Neuron (in vitro differentiated cells): Measurements from ENCODE around the gene ARHGEF6.

Experiments used
- H2AFZ ChIP-seq: one replicate; pipeline ENCODE4 v1.6.1; 2013; ENCODE audit warnings: low read depth, mild to moderate bottlenecking, inconsistent platforms, low read length, moderate library complexity
- H3K27me3 ChIP-seq: one replicate; pipeline ENCODE4 v1.6.1; 2013; ENCODE audit warnings: low read length; ENCODE audit not compliant: insufficient read depth
- H3K36me3 ChIP-seq: one replicate; pipeline ENCODE4 v1.6.1; 2013; ENCODE audit warnings: low read length; ENCODE audit not compliant: insufficient read depth
- H3K4me1 ChIP-seq: one replicate; pipeline ENCODE4 v1.6.1; 2013; ENCODE audit warnings: low read length; ENCODE audit not compliant: insufficient read depth
- H3K4me3 ChIP-seq: 2 replicates; pipeline ENCODE4 v1.5.1; 2013; ENCODE audit warnings: mild to moderate bottlenecking, low read length, moderate library complexity
- H3K9me3 ChIP-seq: one replicate; pipeline ENCODE4 v1.6.1; 2013; ENCODE audit warnings: low read length

Gene ARHGEF6

DNA sequence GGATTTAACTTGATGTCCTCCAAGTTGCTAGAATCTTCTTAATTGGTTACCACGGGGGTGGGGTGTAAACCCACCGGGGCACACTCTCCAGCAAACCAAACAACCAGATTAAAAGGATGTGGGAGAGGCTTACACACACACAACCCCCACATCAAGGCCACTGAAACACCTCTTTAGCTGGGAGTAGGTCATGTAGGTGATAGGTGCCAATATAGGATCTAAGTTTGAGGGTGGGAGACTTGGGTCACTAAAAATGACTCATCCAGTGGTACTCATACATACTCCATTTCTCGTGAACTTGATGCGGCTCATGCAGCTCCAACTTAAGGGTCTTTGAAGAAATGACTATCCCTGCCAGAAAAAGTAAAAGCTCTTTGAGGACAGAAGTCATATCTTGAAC is 153.3 kb downstream of the ARHGEF6 start:
- H3K36me3 ChIP-seq, result no peaks in the 10 kb centered on the region
- H3K27me3 ChIP-seq, result peaks cover 32% of the 10 kb centered on the region
- H3K4me1 ChIP-seq, result no peaks in the 10 kb centered on the region
- H3K9me3 ChIP-seq, result no peaks in the 10 kb centered on the region
- H2AFZ ChIP-seq, result no peak overlapping the region
- no peak overlapping the region for H3K4me3 ChIP-seq

DNA sequence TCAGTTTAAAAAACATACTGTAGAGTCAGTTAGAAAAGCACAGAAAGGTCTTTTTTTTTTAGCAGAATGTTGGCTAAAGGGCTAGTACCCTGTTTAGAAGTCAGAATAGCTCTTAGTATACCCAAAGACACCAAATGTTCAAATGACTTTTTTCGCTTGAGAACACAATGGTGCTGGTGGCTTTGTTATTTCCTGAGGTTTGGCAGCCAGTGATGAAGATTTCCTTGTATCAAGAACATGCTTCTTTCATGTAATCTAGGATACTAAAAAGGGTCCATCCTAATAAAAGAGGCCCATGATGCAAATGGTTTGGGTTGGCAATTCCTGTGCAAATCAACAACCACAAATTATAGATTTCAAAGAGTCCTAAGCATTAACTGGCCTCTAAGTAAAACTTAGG is 153.8 kb downstream of the ARHGEF6 start:
- Histone ChIP-seq H3K9me3 (no peaks in the 10 kb centered on the region), H3K27me3 (peaks cover 29% of the 10 kb centered on the region), H3K4me1 (no peaks in the 10 kb centered on the region), H3K4me3 (no peak overlapping the region), H2AFZ (no peak overlapping the region), H3K36me3 (no peaks in the 10 kb centered on the region)

DNA sequence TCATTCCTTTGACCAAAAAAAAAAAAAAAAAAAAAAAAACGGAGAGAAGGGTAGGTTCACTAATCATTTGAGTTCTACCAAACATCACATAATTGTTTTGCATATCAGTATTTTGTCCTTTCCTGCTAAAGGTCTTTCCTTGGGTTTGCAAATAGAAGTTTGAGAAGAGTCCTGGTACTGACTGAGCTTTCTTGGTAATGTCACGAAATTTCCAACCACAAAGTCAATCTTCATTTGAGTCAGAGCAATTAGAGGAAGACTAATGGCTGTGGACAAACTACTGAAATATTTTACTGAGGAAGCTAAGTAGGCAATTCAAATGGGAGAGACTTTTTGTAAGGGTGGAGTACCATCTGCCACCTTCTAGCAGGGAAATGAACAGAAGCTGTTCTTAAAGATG is 154.5 kb downstream of the ARHGEF6 start:
- no peak overlapping the region for H3K4me3 ChIP-seq

DNA sequence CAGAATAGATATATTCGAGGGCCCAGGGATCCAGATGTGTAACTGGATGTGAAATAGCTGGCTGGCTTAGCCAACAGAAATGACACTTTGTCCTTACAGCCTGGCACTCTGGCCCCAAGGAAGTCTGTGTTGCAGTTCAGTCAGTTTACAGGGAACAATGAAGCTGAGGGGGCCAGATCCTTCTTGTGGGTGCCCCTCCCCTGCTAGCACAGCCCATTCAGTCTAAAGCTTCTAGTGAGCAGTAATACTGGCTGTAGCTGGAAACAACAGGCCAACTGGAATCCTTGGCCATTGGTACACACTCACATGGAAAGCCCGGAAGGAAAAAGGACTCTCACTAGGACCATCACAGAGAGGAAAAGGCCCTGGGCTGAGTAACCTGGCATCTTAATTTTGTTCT is 155.5 kb downstream of the ARHGEF6 start:
- no peak overlapping the region for H3K4me3 ChIP-seq
- no peak overlapping the region for H2AFZ ChIP-seq
- no peaks in the 10 kb centered on the region for H3K9me3 ChIP-seq
- no peaks in the 10 kb centered on the region for H3K4me1 ChIP-seq
- H3K36me3 ChIP-seq, result no peaks in the 10 kb centered on the region
- H3K27me3 ChIP-seq, result peaks cover 25% of the 10 kb centered on the region

More for the DNA sequence above, 154.5 kb downstream of the ARHGEF6 start:
- no peaks in the 10 kb centered on the region for H3K4me1 ChIP-seq
- H3K9me3 ChIP-seq, result no peaks in the 10 kb centered on the region
- peaks cover 31% of the 10 kb centered on the region for H3K27me3 ChIP-seq
- H2AFZ ChIP-seq, result no peak overlapping the region
- H3K36me3 ChIP-seq, result no peaks in the 10 kb centered on the region

DNA sequence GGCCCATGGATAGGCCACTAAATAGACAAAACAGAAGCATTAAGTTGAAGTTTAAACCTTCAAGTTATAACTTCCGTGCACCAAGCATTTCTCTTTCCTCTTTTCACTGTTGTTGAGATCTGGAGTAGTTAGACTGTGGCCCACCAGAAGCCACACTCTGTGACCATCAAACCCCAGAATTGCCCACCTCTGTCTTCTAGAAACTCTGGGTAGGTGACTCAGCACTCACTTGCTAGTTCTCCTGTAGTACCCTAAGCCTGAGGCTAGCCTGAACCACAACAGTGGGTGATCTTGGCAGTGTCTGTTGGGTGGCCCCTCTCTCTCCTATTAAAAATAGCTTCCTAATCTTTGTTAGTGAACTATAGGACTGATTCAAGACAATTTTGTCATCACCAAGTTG is 157.3 kb downstream of the ARHGEF6 start:
- Histone ChIP-seq H3K36me3 (no peaks in the 10 kb centered on the region), H3K4me3 (no peak overlapping the region), H3K27me3 (peaks cover 20% of the 10 kb centered on the region), H3K9me3 (no peaks in the 10 kb centered on the region), H2AFZ (no peak overlapping the region), H3K4me1 (no peaks in the 10 kb centered on the region)

DNA sequence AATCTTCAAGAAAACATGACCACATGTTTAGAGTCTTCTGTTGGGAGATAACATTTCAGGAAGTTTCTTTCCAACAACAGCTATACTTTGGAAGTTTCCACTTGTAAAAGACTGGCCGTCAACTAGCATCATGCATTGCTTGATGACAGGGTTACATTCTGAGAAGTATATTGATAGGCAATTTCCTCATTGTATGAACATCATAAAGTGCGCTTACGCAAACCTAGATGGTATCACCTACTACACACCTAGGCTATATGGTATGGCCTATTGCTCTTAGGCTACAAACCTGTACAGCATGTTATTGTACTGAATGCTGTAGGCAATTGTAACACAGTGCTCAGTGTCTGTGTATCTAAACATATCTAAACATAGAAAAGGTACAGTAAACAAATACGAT is 158.2 kb downstream of the ARHGEF6 start:
- peaks cover 18% of the 10 kb centered on the region for H3K27me3 ChIP-seq
- no peaks in the 10 kb centered on the region for H3K4me1 ChIP-seq
- H3K9me3 ChIP-seq, result no peaks in the 10 kb centered on the region
- H2AFZ ChIP-seq, result no peak overlapping the region
- no peak overlapping the region for H3K4me3 ChIP-seq
- no peaks in the 10 kb centered on the region for H3K36me3 ChIP-seq

DNA sequence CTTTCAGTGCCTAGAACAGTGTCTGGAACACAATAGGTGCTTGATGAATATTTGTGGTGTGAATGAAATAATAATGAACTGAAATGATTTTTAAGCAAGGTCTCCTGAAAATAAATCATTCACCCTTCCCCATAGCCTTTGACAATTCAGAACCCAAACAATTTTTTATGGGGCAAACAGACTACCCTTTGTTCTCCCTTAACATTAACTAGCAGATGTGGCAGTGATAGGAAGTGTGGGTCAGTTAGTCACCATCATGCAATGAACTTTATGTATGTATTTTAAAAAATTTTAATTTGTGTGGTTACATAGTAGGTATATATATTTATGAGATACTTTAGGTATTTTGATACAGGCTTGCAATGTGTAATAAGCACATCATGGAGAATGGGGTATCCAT is 160.0 kb downstream of the ARHGEF6 start:
- Histone ChIP-seq H3K36me3 (no peaks in the 10 kb centered on the region), H2AFZ (no peak overlapping the region), H3K9me3 (no peaks in the 10 kb centered on the region), H3K4me1 (no peaks in the 10 kb centered on the region), H3K4me3 (no peak overlapping the region), H3K27me3 (peaks cover 20% of the 10 kb centered on the region)

DNA sequence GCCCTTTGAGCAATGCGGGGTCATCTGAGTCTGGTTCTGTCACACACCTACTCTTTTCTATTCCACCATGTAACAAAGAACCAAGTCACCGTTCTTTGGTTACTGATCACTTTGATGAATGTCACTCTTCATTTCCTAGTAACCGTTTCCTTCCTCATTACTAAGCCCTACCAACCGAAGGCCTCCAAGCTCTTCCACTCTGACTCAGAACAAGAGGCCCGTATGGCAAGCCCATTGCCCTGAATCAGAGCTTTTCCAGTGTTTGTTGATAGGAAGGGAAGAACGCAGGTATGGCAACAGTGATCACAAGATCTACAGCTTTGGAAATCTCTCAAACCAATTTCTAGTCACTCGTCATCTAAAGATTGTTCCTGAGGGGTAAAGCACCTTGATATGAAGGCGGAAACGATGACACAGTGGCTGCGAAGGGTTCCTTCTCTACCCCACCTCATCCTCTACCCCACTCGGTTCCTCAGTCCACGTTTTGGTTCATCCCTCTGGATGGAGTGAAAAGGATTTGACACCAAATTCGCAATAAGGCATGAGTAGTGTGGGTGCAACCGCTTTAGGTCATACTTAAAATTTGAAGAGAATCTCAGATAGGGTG is 160.7 kb downstream of the ARHGEF6 start:
- H3K36me3 ChIP-seq, result no peaks in the 10 kb centered on the region
- H3K27me3 ChIP-seq, result peaks cover 24% of the 10 kb centered on the region
- H3K9me3 ChIP-seq, result no peaks in the 10 kb centered on the region
- H3K4me1 ChIP-seq, result no peaks in the 10 kb centered on the region
- no peak overlapping the region for H2AFZ ChIP-seq
- H3K4me3 ChIP-seq, result no peak overlapping the region

DNA sequence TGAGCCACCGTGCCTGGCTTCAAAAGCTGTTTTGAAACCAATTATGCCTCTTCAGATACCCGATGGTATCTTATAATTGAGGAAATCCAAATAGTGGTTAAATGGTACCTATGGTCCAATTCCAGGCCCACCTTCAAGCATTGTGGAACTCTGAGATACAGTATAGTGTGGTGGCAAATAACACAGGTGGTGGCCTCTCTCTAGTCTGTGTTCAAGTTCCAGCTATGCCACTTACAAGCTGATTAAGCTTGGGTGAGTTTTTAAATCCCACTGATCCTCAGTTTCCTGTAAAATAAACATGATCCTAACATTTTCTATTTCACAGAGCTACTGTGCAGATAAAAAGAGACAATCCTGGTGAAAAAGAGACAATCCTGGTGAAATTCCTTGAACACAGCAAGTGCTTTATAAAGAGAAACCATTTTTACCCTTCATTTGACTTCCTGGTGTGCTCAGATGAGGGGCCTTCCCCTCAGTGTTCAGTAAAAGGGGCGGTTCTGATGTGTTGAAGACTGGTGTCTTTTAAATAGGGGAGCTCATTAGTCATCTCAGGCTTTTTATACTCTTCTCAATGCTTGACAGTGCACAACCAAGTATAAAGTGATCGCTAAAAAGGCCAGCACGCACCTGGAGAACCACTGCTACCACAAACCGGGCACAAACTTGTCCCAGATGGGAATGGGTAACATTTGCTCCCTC is 163.6 kb downstream of the ARHGEF6 start:
- no peak overlapping the region for H2AFZ ChIP-seq
- H3K4me1 ChIP-seq, result no peaks in the 10 kb centered on the region
- H3K9me3 ChIP-seq, result no peaks in the 10 kb centered on the region
- H3K4me3 ChIP-seq, result no peak overlapping the region
- peaks cover 16% of the 10 kb centered on the region for H3K27me3 ChIP-seq
- H3K36me3 ChIP-seq, result no peaks in the 10 kb centered on the region
